GM12864 (cell line): Measurements from ENCODE around the gene GGT6.

Experiments used
- DNase-seq: peaks from one replicate; pipeline ENCODE4 v3.0.0-alpha.2; 2011; ENCODE audit warnings: low read depth
- H3K4me3 ChIP-seq: 2 replicates; pipeline ENCODE4 v1.5.1; 2011; ENCODE audit warnings: mild to moderate bottlenecking, low read depth, low read length, control low read depth
- CTCF ChIP-seq: IDR thresholded peaks from 2 replicates; pipeline ENCODE4 v1.5.1; 2011; ENCODE audit warnings: low read depth, mild to moderate bottlenecking, moderate library complexity, low read length, control low read depth, inconsistent platforms; ENCODE audit errors: missing control alignments

GGT6 gene

GRCh38 chr17:4508207-4508606 lies 52.2 kb downstream of the GGT6 start:
- no peak for TF ChIP-seq CTCF
- no peak for DNase-seq
- H3K4me3 ChIP-seq, result no peak overlapping the region

DNA sequence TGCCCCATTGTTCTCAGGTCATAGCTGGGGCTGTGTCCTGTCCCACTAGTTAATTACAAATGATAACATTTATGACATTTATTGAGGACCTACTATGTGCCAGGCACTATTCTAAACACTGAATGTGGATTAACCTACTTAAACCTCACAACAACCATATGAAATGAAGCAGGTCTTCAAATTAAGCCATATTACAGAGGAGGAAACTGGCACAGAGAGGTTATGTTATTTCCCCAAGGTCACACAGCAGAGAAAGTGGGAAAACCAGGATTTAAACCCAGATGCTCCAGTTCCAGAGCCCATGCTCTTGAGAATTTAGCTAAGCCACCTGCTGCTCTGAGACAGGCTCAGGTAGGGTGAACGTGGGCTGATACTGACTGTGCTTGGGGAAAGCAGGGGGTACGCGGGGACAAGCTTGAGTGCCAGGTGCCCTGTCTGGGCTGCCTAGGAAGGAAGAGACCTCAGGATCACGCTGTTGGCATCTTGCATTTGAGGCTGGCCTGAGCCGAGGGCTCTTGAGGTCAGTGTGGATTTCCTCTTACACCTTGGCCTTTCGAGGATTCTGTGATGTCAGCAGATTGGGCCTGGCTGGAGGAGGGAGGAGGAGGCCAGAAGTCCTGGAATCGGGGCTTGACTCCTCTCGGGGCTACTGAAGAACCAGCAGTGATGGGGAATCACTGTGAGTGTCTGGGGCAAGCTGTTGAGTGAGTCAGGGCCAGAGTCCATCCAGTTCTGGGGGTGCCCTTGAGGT lies 52.8 kb downstream of the GGT6 start:
- DNase-seq, result no peak
- no peak for TF ChIP-seq CTCF
- no peak overlapping the region for H3K4me3 ChIP-seq
